GM12878 (cell line): ENCODE data around the gene MTMR6. TPM values are rescaled to one million over a fixed set of nuclear protein-coding genes. Genes with fewer than 3 reads are reported as not detected.
A peak's percentile ranks its signal among the peaks of the same experiment; 100 is the strongest.

Experiments
- ATAC-seq: fragments of 200-7000 bp; cut with Tn5 transposase; 3 replicates; pipeline ENCODE4 v1.9.1; 2020; ENCODE audit warnings: mild to moderate bottlenecking, moderate library complexity
- BruUV-seq: library from RNA; stranded (reverse); fragments of 400-500 nt; replicated peaks from 2 replicates; lab custom pipeline; 2021; lab: Mats Ljungman, UMichigan
- CTCF ChIA-PET: fragments of 300-600 bp; sonication (Branson Sonifier 250); formaldehyde crosslinking; extraction: SDS; loops from one replicate; lab custom pipeline; 2021; ENCODE audit warnings: inconsistent platforms; lab: Yijun Ruan, JAX
- POLR2A ChIA-PET: fragments of 350-600 bp; formaldehyde crosslinking; extraction: SDS; loops from one replicate; lab custom pipeline; 2021; ENCODE audit warnings: inconsistent platforms; lab: Charles Lee
- RAD21 ChIA-PET: fragments of 300-600 bp; sonication (Branson Sonifier 250); formaldehyde crosslinking; loops from one replicate; lab custom pipeline; 2023; ENCODE audit warnings: antibody characterized with exemption; ENCODE audit not compliant: unreplicated experiment; lab: Charles Lee
- SMC1A ChIA-PET: fragments of 300-600 bp; sonication (Branson Sonifier 250); formaldehyde crosslinking; loops from one replicate; lab custom pipeline; 2023; ENCODE audit not compliant: unreplicated experiment, uncharacterized antibody; lab: Charles Lee
- DNase-seq: peaks from one replicate; pipeline ENCODE4 v3.0.0-alpha.2; 2011; ENCODE audit warnings: low read depth, low spot score
- FAIRE-seq: peaks from 3 replicates; lab custom pipeline; 2011; peaks lifted over from hg19 to GRCh38; lab: Jason Lieb, UNC
- H2AFZ ChIP-seq: 2 replicates; pipeline ENCODE4 v1.6.0; 2011; ENCODE audit warnings: low read depth, low read length, control low read depth; ENCODE audit not compliant: control insufficient read depth
- H3K27ac ChIP-seq: 2 replicates; pipeline ENCODE4 v1.5.1; 2011; ENCODE audit warnings: control low read depth; ENCODE audit not compliant: control insufficient read depth, insufficient read depth
- H3K27me3 ChIP-seq, 2 experiments: replicated peaks in 1 of 2; 2 replicates each; pipeline versions ENCODE4 v1.6.0 to v1.6.1; 2011; ENCODE audit warnings: low read length in 1 of 2; ENCODE audit not compliant: control insufficient read depth in 2 of 2, insufficient read depth in 2 of 2
- H3K36me3 ChIP-seq, 2 experiments: 2 replicates each; pipeline ENCODE4 v1.5.1; 2011; ENCODE audit warnings: low read length in 1 of 2; ENCODE audit not compliant: control insufficient read depth in 2 of 2, insufficient read depth in 2 of 2
- H3K4me1 ChIP-seq: 2 replicates; pipeline ENCODE4 v1.6.1; 2011; ENCODE audit warnings: mild to moderate bottlenecking, low read length, moderate library complexity, mixed read lengths; ENCODE audit not compliant: control insufficient read depth, insufficient read depth
- H3K4me2 ChIP-seq: 2 replicates; pipeline ENCODE4 v1.6.0; 2011; ENCODE audit warnings: control low read depth; ENCODE audit not compliant: control insufficient read depth, insufficient read depth
- H3K4me3 ChIP-seq: fragments of 200-600 bp; sonication (generic); 2 replicates; pipeline ENCODE4 v1.5.1; 2016
- H3K79me2 ChIP-seq: 2 replicates; pipeline ENCODE4 v1.6.0; 2011; ENCODE audit warnings: low read length; ENCODE audit not compliant: control insufficient read depth, insufficient read depth
- H3K9ac ChIP-seq: 2 replicates; pipeline ENCODE4 v1.8.0; 2011; ENCODE audit warnings: low read length, control low read depth, mixed read lengths; ENCODE audit not compliant: control insufficient read depth, insufficient read depth
- H3K9me3 ChIP-seq: replicated peaks from 3 replicates; pipeline ENCODE4 v1.5.1; 2011; ENCODE audit warnings: mild to moderate bottlenecking, low read length; ENCODE audit not compliant: control insufficient read depth, insufficient read depth
- H4K20me1 ChIP-seq: 2 replicates; pipeline ENCODE4 v1.6.0; 2011; ENCODE audit not compliant: control insufficient read depth, insufficient read depth
- ETV6 ChIP-seq, 2 experiments: fragments of 450-650 bp in 1 of 2; IDR thresholded peaks in 1 of 2; conservative IDR thresholded peaks in 1 of 2; 2 replicates each; pipeline ENCODE4 v1.6.1; 2014; ENCODE audit warnings: antibody characterized with exemption in 1 of 2, borderline replicate concordance in 1 of 2, low read depth in 1 of 2, mild to moderate bottlenecking in 1 of 2, moderate library complexity in 1 of 2
- KAT2A ChIP-seq: conservative IDR thresholded peaks from 2 replicates; pipeline ENCODE4 v1.6.1; 2011; ENCODE audit warnings: low read depth, low read length; ENCODE audit not compliant: control insufficient read depth
- KDM1A ChIP-seq: fragments of 200-600 bp; sonication (generic); IDR thresholded peaks from 2 replicates; pipeline ENCODE4 v1.6.1; 2016; ENCODE audit warnings: borderline replicate concordance
- SMARCA5 ChIP-seq: fragments of 450-650 bp; IDR thresholded peaks from 2 replicates; pipeline ENCODE4 v1.6.1; 2017; ENCODE audit warnings: mild to moderate bottlenecking
- SUZ12 ChIP-seq: fragments of 200-600 bp; sonication (generic); IDR thresholded peaks from one replicate; pipeline ENCODE4 v1.6.1; 2018; ENCODE audit warnings: antibody characterized with exemption, mild to moderate bottlenecking; ENCODE audit not compliant: unreplicated experiment
- TAF1 ChIP-seq: IDR thresholded peaks from 2 replicates; pipeline ENCODE4 v1.6.1; 2011; ENCODE audit warnings: mild to moderate bottlenecking, low read depth, low read length, borderline replicate concordance
- WGBS: methylation state at CpG from one replicate; pipeline ENCODE4 v1.1.6; 2016; ENCODE audit warnings: low lambda C conversion rate; ENCODE audit not compliant: insufficient replicate concordance, insufficient coverage; ENCODE audit errors: missing lambda C conversion rate; 5-methylcytosine and 5-hydroxymethylcytosine counted together
- in situ Hi-C: fragments of 300-500 bp; cut with MboI; formaldehyde crosslinking; loops from 9 replicates; pipeline ENCODE4 v1.14.3; 2018; ENCODE audit warnings: mixed read lengths
- intact Hi-C: fragments of 100-400 bp; cut with micrococcal nuclease; formaldehyde crosslinking; loops from one replicate; pipeline ENCODE4 v1.14.2; 2022; ENCODE audit not compliant: unreplicated experiment
- polyA plus RNA-seq, 11 experiments: library from polyadenylated mRNA; depleted of rRNA in 4 of 11; unstranded in 6 of 11; stranded (reverse) in 5 of 11; fragments of >200 nt; fragmentation: Nextera tagmentation in 4 of 11; fragmentation: Illumina TruSeq in 1 of 11; extraction: Ambion mirVana in 4 of 11; extraction: Trizol in 1 of 11; gene quantifications; 1 replicate in 1 of 11; 2 replicates in 10 of 11; pipeline versions ENCODE4 v1.2.1 to v1.2.3, GENCODE V29; 2011 to 2016; ENCODE audit warnings: inconsistent platforms in 2 of 11, missing spikeins in 2 of 11, low read depth in 1 of 11
- total RNA-seq, 4 experiments: library from RNA; depleted of rRNA in 3 of 4; stranded (reverse); fragments of >200 nt in 3 of 4; fragmentation: Illumina TruSeq in 1 of 4; extraction: Trizol in 1 of 4; gene quantifications; 2 replicates each; pipeline versions ENCODE4 v1.2.1 to v1.2.3, GENCODE V29; 2013 to 2021
- TF ChIP-seq, protein P1 (sequence below): fragments of 450-650 bp; IDR thresholded peaks from 2 replicates; pipeline ENCODE4 v1.6.1; 2017; ENCODE audit warnings: mild to moderate bottlenecking, moderate library complexity
- TF ChIP-seq, protein P2 (sequence below): fragments of 450-650 bp; IDR thresholded peaks from 2 replicates; pipeline ENCODE4 v1.6.1; 2016; ENCODE audit warnings: mild to moderate bottlenecking
- TF ChIP-seq, protein P3 (sequence below): IDR thresholded peaks from 2 replicates; pipeline ENCODE4 v1.6.1; 2012; ENCODE audit warnings: low read depth, low read length, improper control_type of control experiment
- TF ChIP-seq, protein P4 (sequence below), 3 experiments: IDR thresholded peaks in 2 of 3; conservative IDR thresholded peaks in 1 of 3; 2 replicates each; pipeline ENCODE4 v1.5.1; 2011; ENCODE audit warnings: low read depth in 3 of 3, low read length in 3 of 3, mild to moderate bottlenecking in 3 of 3, control low read depth in 2 of 3, moderate library complexity in 2 of 3, inconsistent platforms in 1 of 3, mixed read lengths in 1 of 3; ENCODE audit not compliant: control insufficient read depth in 2 of 3, insufficient read depth in 1 of 3; ENCODE audit errors: extremely low read depth in 1 of 3

MTMR6 gene
- total and polyA plus RNA-seq, 10 of the 15 experiments (the other 5 are each of a cell fraction or from before 2014, with no cell fraction given): 9.8 to 24.2 (median 16.0) TPM

DNA sequence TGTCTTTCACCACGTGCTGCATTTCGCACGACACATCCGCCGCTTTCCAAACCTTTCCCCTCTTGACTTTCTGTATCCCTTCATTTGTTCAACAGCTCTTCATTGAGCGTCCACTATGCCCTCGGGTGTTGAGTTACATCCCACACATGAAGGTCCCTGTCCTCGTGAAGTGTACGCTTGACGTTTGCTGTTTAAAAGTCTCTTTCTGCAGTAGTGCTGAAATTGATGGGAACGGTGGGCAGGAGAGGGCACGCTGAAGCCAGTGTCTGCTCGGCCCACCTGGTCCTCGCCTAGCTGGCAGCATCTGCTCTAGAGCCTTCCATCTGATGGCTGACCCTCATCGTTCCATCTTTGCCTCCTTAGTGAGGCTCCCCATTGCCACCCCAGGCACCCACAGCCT is 59.6 kb downstream of the MTMR6 start (continued):
- TF ChIP-seq, protein P1, sequence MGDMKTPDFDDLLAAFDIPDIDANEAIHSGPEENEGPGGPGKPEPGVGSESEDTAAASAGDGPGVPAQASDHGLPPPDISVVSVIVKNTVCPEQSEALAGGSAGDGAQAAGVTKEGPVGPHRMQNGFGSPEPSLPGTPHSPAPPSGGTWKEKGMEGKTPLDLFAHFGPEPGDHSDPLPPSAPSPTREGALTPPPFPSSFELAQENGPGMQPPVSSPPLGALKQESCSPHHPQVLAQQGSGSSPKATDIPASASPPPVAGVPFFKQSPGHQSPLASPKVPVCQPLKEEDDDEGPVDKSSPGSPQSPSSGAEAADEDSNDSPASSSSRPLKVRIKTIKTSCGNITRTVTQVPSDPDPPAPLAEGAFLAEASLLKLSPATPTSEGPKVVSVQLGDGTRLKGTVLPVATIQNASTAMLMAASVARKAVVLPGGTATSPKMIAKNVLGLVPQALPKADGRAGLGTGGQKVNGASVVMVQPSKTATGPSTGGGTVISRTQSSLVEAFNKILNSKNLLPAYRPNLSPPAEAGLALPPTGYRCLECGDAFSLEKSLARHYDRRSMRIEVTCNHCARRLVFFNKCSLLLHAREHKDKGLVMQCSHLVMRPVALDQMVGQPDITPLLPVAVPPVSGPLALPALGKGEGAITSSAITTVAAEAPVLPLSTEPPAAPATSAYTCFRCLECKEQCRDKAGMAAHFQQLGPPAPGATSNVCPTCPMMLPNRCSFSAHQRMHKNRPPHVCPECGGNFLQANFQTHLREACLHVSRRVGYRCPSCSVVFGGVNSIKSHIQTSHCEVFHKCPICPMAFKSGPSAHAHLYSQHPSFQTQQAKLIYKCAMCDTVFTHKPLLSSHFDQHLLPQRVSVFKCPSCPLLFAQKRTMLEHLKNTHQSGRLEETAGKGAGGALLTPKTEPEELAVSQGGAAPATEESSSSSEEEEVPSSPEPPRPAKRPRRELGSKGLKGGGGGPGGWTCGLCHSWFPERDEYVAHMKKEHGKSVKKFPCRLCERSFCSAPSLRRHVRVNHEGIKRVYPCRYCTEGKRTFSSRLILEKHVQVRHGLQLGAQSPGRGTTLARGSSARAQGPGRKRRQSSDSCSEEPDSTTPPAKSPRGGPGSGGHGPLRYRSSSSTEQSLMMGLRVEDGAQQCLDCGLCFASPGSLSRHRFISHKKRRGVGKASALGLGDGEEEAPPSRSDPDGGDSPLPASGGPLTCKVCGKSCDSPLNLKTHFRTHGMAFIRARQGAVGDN: no peak
- no peak for TF ChIP-seq TAF1
- no peak for TF ChIP-seq SUZ12
- TF ChIP-seq, protein P2, sequence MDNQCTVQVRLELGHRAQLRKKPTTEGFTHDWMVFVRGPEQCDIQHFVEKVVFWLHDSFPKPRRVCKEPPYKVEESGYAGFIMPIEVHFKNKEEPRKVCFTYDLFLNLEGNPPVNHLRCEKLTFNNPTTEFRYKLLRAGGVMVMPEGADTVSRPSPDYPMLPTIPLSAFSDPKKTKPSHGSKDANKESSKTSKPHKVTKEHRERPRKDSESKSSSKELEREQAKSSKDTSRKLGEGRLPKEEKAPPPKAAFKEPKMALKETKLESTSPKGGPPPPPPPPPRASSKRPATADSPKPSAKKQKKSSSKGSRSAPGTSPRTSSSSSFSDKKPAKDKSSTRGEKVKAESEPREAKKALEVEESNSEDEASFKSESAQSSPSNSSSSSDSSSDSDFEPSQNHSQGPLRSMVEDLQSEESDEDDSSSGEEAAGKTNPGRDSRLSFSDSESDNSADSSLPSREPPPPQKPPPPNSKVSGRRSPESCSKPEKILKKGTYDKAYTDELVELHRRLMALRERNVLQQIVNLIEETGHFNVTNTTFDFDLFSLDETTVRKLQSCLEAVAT: no peak
- TF ChIP-seq KAT2A: no peak

DNA sequence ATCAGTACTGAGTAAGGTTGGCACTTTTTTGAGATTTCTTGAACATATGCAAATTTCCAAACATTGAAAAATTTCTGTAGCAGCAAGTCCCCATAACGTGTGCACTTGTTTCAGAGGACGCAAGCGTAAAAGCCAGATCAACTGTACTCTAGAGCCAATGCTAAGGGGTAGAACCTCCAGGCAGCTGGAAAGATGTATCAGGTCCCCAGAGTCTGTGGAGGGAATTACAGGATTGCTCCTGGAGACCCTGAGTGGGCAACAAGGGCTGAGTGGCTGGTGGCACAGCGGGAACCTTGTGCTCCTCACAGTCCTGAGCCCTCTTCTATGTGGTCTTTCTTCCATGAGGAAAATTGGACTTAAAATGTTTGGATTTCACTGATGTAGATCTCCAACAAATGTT is 61.3 kb downstream of the MTMR6 start:
- H3K4me1 ChIP-seq: no peaks in the 10 kb centered on the region
- ChIA-PET SMC1A (no interaction called here), RAD21 (no interaction called here), POLR2A (no interaction called here), CTCF (interaction anchor here (1.6 kb wide), 1 partner anchor 8 kb away, joined by 6 read pairs; no protein-coding TSS in a partner anchor)
- FAIRE-seq: no peak
- no peaks in the 10 kb centered on the region for H3K79me2 ChIP-seq
- intact Hi-C loops (no loop called here), in situ Hi-C loops (no loop called here)
- no TSS peak for BruUV-seq
- H3K9me3 ChIP-seq: no peaks in the 10 kb centered on the region
- WGBS: 83% methylated on average over 4 of the region's 4 CpGs
- no peaks in the 10 kb centered on the region for H4K20me1 ChIP-seq
- no peak overlapping the region for H3K9ac ChIP-seq
- H3K4me3 ChIP-seq: no peak overlapping the region
- TF ChIP-seq KDM1A: no peak
- TF ChIP-seq ETV6 (conservative IDR thresholded peaks at IDR 0.05 in 1 of 2, IDR thresholded peaks at IDR 0.05 in 1 of 2; ENCODE audit: borderline replicate concordance in 1 of 2, low read depth in 1 of 2): no peak
- no peak for TF ChIP-seq SMARCA5
- TF ChIP-seq, protein P3, sequence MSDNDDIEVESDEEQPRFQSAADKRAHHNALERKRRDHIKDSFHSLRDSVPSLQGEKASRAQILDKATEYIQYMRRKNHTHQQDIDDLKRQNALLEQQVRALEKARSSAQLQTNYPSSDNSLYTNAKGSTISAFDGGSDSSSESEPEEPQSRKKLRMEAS: no peak
- TF ChIP-seq, protein P4, sequence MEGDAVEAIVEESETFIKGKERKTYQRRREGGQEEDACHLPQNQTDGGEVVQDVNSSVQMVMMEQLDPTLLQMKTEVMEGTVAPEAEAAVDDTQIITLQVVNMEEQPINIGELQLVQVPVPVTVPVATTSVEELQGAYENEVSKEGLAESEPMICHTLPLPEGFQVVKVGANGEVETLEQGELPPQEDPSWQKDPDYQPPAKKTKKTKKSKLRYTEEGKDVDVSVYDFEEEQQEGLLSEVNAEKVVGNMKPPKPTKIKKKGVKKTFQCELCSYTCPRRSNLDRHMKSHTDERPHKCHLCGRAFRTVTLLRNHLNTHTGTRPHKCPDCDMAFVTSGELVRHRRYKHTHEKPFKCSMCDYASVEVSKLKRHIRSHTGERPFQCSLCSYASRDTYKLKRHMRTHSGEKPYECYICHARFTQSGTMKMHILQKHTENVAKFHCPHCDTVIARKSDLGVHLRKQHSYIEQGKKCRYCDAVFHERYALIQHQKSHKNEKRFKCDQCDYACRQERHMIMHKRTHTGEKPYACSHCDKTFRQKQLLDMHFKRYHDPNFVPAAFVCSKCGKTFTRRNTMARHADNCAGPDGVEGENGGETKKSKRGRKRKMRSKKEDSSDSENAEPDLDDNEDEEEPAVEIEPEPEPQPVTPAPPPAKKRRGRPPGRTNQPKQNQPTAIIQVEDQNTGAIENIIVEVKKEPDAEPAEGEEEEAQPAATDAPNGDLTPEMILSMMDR (IDR thresholded peaks at IDR 0.05 in 2 of 3, conservative IDR thresholded peaks at IDR 0.05 in 1 of 3; ENCODE audit: control insufficient read depth in 2 of 3, extremely low read depth in 1 of 3, insufficient read depth in 1 of 3, low read depth in 3 of 3, low read length in 3 of 3): peak in 1 of 3 experiments; percentile 0; a peak in 1 of 6 replicates
- no peaks in the 10 kb centered on the region for H3K36me3 ChIP-seq
- no peak for ATAC-seq
- DNase-seq: no peak
- no peaks in the 10 kb centered on the region; a peak in 1 of 4 replicates for H3K27me3 ChIP-seq
- H3K27ac ChIP-seq: no peak overlapping the region
- no peak overlapping the region for H3K4me2 ChIP-seq
- no peak overlapping the region for H2AFZ ChIP-seq
